HG02678 (cell line): Measurements from ENCODE around the gene CARM1.
A peak's percentile ranks its signal among the peaks of the same experiment; 100 is the strongest.
"Not testable (repeated sequence)": the region's sequence is repeated elsewhere in the genome, so short reads cannot be mapped to it uniquely, and the experiment has no call there.

Experiments
- ATAC-seq: cut with Tn5 transposase; IDR thresholded peaks from one replicate; pipeline ENCODE4 v1.9.1; 2021; ENCODE audit warnings: mild to moderate bottlenecking, moderate library complexity; ENCODE audit not compliant: unreplicated experiment

The CARM1 gene

DNA sequence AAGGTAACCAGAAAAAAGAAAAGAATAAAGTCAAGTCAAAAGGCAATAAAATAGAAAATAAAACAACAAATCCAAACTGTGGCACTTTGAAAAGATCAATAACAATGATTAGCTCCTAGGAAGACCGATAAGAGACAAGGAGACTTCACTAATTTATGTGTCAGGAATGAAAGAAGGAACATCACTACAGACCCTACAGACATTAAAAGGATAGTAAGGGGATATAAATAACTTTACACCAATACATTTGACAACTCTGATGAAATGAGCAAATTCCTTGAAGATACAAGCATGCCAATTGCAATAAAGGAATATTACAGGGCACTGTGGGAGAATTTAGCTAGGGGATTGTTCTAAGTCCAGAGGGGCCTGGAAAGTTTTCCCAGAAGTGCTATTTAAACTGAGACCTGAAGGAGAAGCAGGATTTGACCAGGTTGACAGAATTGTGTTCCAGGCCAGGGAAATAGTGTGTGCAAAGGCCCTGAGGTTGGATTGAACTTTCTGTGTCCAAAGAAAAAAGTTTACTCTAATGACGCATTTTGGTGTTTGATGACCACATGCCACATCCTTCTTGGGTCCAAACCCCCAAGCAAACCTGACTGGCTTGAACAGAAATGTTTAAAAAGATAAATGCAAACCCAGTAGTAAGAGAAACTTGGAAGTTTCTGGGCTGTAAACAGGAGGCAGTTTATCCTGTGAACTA lies 24.7 kb upstream of the CARM1 start:
- ATAC-seq = no peak

DNA sequence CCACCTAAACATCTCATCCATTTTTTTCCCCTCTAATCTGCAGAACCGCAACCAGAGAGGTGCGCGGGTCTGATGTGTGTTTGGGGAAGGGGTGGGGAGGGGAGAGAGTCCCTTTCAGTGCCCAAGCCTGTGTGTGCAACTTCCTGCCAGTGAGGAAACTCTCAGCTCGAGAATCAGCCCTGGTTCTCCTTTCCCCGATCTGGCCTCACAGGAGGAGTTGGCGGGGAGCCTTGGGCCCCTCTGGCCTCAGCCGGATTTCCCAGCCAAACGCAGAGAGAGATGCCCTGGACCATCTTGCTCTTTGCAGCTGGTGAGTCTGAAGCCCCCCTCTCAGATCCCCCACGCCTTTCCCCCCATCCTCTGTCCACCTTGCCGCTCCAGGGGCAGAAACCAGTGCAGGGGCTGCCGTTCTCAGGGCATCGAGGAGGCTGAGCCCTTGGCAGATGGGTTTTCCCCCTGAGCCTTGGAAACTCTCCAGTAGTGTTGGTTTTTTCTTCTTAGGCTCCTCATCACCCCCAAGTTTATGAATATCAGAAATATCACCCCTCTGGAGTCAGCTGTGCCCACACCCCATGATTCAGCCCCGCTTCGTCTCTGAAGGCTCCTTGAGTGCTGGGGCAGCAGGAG lies 23.0 kb upstream of the CARM1 start, which contains the start of gene C19orf38:
TSS of gene C19orf38 (plus strand) at position 186 of the 627 bp plus-strand sequence. CDS start at position 280, 94 bp downstream.
- ATAC-seq = no peak

DNA sequence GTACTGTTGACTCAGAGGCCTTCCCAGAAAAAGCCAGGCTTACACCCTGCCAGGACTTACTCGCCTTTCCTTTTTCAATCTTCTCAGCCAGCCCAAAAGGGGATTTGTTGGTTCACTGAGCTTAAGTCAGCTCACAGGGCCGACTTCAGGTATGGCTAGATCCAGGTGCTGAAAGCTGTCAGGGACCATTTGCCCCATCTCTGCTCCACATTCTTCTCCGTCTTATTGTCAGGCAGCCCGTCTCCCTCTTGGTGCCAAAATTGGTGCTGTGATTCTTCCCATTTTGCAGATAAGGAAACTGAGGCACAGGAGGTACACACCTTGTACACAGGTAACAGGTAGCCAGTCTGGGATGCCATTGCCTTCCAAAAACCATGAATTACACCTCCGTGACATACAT lies 20.7 kb upstream of the CARM1 start:
- no peak for ATAC-seq

DNA sequence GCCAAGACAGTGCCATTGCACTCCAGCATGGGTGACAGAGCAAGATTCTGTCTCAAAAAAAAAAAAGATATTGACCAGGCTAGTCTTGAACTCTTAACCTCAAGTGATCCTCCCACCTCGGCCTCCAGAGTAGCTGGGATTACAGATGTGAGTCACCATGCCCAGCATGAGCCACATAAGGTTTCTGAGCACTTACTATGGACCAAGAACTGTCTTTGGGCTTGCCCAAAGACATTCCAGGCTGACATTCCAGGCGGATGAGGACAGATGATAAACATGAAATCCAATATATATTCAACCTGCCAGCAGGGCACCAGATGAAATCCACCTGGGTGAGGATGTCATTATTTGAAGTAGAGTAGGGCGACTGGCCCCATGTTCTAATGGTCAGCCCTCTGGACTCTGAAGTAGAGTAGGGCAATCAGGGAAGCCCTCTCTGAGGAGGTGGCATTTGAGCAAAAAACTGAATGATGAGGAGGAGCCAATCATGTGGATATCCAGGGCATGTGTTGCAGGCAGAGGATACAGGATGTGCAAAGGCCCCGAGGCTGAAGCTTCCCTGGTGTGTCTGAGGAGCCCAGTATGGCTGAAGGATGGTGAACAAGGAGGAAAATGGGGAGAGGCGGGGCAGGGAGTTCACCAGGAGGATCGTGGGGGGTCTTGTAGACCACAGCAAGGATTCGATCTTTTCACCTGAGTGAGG lies 19.1 kb upstream of the CARM1 start:
- ATAC-seq = no peak

DNA sequence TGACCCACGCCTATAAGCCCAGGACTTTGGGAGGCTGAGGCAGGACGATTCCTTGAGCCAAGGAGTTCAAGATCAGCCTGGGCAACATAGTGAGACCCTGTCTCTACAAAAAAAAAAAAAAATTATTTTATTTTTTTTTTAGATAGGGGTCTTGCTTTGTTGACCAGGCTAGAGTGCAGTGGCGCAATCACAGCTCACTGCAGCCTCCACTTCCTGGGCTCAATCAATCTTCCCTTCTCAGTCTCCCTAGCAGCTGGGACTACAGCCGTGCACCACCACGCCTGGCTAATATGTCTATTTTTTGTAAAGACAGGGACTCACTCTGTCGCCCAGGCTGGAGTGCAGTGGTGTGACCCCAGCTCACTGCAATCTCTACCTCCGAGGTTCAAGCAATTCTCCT lies 18.4 kb upstream of the CARM1 start:
- ATAC-seq = no peak

DNA sequence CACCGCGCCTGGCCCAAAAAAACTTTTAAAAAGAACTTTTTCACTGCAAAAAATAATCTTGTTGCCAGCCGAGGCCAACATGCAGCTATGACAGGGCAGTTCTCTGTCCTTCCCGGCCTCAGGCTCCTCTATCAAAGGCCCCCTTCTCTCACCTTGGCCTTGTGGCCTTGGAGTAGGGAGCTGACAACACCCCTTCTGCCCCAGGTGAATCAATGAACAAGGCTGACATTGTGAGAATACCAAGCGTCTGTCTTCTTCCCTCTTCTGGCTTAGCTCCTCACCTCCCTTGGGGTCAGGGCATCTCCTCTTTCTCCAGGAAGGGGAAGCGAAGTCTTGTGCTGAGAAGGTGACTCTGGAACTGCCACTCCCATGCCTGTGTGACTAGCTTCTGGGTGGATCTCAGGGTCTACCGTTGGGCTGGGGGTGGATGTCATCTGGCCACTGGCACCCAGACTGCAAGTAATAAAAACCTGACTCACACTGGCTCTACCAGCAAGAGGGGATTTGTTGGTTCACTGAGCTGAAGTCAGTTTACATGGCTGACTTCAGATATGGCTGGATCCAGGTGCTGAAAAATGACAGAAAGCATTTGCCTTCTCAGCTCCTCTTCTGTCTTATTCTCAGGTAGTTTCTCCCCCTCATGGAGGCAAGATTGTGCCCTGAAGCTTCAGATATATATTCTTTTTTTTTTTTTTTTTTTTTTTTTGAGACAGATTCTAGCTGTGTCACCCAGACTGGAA lies 16.8 kb upstream of the CARM1 start:
- no peak for ATAC-seq

DNA sequence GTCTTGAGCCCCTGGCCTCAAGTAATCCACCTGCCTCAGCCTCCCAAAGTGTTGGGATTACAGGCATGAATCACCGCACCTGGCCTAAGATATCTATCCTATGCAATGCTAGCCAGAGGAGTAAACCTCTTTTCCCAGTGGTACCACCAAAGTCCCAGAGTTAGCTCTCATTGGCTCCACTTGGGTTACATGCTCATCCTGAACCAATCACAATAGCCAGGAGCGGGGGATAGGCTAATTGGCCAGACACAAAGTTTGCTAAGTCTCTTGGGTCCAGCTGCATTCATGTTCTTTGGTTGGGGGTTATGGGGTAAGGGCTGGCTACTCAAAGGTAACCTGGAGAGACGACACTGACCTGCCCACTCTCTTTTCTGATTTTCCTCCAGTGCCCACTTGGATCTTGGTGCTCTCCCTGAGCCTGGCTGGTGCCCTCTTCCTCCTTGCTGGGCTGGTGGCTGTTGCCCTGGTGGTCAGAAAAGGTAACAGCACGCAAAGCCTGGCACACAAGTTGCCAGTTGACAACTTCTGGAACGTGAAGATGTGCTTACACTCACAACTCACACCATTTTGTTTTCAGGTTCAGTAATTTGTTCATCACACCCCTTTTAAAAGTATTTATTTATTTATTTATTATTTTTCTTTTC lies 15.4 kb upstream of the CARM1 start:
- ATAC-seq = no peak

DNA sequence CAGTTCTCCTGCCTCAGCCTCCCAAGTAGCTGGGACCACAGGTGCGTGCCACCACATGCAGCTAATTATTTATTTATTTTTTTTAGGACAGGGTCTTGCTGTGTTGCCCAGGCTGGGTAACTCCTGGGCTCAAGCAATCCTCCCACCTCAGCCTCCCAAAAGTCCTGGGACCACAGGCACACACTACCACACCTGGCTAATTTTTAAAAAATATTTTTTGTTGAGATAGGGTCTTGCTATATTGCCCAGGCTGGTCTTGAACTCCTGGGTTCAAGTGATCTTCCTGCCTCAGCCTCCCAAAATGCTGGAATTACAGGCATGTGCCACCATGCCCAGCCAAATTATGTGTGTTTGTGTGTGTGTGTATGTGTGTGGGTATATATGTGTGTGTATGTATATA lies 14.5 kb upstream of the CARM1 start:
- ATAC-seq = not testable (repeated sequence)

DNA sequence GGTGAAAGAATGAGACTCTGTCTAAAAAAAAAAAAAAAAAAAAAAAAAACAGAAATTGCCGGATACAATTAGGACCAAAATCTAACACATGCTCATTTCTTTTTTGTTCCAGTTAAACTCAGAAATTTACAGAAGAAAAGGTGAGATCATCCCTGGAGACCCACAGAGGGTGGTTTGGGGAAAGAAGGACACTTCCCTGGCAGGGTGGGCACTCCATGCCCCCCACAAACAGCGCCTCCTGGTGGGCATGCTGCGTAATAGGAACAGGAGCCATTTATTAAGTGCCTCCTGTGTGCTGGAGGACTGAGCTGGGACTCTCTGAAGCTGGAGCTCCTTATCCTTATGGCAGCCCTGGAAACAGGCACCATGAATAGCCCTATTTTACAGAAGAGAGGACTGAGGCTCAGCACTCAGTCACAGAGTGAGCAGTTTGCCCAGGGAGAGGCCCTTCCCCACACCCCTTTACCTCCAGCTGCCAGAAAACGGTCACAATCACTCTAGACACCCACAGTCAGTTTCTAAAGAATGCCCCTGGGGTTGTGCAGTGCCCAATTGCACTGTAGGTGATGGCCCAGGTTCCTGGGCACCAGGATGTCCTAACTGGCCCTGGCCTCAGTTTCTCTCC lies 13.0 kb upstream of the CARM1 start:
- ATAC-seq = no peak

DNA sequence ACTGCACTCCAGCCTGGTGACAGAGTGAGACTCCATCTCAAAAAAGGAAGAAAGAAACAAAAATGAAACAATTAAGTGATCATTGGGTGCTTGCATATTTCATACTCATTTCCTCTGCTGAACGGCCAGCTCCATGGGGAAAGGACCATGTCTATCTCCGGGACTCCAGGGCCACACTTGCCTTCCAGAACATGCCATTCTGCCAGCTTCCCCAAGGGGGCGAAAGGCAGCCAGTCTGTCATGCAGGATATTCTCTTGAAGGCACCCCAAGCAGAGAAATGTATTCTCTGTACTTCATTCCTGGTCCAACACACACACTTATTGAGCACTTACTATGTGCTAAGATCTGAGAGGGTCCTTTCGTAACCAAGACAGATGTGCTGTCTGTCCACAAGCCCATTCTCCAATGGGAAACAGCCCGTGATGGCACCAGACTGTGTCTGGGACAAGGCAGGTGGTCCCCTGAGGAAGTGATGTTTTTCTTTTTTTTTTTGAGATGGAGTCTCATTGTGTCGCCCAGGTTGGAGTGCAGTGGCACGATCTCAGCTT lies 10.2 kb upstream of the CARM1 start:
- ATAC-seq = no peak

DNA sequence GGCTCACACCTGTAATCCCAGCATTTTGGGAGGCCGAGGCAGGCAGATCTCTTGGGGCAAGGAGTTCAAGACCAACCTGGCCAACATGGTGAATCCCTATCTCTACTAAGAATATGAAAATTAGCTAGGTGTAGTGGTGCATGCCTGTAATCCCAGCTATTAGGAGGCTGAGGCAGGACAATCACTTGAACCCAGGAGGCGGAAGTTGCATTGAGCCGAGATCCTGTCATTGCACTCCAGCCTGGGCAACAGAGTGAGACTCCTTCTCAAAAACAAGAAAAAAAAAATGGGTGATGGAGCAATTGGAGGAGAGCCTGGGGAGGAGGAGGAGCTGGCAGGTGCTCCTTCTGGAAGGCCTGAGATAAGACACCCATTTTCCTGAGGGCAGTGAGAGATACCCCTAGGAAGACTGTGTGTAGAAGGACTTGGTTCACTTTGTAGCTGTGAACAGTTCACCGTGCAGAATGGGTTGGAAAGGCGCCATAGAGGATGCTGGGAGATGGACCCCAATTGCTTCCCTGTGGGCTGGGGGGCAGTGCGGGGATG lies 8.7 kb upstream of the CARM1 start:
- ATAC-seq = no peak

DNA sequence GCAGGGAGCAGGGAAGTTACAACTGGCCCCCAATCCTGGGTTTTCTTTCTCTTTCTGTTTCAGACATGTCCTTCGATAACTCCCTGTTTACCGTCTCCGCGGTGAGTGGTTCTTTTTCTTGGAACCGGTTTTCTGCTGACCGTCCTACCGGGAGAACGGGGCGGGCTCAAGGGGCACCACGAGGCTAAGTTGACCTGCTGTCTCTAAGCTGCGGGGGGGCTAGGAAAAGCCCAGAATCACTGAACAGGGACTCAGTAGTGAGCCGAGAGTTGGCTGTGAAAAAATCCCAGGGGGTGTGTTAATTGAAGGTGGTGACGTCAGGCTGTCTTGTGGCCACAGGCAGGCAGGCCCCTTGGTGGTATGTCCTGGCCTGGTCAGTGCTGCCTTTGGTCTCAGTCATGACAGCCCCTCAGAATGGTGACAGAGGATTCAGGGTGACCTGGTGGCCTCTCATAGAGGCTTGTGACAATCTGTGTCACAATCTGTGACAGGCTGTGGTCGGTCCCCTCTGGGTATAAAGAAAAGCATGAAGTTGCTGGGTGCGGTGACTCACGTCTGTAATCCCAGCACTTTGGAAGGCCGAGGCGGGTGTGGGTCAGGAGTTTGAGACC lies 8.1 kb upstream of the CARM1 start:
- no peak for ATAC-seq

DNA sequence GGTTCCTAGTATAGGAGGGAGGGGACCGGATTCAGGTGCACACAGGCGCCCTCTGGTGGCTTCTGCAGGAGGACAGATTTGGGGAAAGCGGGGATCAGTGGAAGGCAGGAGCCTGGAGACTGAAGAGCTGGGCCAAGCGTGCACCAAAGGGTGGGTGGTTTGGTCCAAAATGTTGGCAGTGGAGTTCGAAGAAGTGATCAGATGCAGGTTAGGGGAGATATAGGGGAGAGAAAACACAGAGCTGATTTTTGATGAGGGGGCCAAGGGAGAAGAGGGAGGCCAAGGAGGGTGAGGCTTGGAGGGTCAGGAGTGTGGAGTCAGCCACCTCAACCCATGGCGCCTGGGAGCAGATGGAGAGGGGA lies 6.8 kb upstream of the CARM1 start:
- no peak for ATAC-seq

DNA sequence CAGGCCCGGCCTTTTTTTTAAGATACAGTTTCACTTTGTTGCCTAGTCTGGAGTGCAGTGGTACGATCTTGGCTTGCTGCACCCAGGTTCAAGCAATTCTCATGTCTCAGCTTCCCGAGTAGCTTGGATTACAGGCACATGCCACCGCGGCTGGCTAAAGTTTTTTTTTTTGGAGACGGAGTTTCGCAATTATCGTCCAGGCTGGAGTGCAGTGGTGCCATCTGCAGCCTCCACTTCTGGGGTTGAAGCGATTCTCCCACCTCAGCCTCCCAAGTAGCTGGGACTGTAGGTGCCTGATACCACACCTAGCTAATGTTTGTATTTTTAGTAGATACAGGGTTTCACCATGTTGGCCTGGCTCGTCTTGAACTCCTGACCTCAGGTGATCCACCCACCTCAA lies 4.9 kb upstream of the CARM1 start:
- ATAC-seq = no peak

DNA sequence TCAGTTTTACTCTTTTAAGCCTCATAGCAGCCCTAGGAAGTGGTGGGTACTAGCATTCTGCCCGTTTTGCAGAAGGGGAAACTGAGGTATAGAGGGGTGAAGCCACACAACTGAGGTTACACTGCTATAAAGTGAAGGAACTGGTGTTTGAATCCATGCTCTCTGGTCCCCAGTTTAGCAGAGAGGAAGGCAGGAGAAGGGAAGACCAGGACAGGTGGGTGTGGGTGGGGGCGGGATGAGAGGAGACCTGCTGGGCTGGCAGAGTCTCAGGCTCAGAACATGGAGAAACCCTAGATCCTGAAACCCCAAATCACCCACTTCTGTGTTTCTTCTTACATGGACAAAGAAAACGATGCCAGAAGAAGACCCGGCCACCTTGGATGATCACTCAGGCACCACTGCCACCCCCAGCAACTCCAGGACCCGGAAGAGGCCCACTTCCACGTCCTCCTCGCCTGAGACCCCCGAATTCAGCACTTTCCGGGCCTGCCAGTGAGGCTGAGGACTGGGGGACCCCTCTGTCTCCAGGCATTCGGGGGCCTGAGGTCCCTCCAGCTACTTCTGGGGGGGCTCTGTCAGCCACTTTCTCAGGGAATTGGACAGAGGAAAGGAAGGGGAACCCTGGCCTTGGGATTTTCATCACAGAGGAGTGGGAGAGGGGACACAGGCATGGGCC lies 2.3 kb upstream of the CARM1 start:
- no peak for ATAC-seq

DNA sequence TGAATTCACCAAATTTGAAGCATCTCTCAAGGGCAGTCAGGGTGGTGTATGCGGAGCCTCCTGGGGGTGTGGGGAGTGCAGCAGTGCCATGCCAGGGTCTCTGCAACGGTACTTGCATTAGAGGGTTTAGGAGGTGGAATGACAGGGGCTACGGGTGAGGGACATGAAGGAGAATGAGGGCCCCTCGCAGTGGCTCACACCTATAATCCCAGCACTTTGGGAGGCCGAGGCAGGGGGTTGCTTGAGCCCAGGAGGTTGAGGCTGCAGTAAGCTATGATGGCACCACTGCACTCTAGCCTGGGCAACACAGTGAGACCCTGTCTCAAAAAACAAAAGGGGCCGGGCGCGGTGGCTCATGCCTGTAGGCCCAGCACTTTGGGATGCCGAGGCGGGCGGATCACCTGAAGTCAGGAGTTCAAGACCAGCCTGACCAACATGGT lies 1.5 kb upstream of the CARM1 start:
- ATAC-seq = not testable (repeated sequence)

DNA sequence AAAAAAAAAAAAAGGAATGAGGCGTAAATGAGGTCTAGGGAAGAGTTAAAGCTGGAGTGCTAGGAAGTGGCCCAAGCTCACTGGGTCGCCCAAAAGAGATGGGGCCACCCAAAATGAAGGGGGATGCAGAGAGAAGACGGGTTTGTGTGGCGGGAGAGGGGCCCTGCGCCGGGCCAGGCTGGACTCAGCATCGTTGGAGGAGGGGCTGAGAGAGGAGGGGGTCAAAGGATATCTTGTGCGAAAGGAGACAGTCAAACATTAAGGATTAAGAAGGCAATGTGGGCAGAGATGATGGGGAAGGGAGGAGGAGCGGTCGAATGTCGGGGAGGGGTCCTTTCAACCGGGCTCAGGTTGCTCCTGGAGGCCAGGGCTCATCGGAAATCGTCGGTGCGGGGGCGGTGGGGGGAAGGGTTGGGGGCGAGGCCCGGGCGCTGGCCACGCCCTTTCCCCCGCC lies 825 bp upstream of the CARM1 start:
- no peak for ATAC-seq

DNA sequence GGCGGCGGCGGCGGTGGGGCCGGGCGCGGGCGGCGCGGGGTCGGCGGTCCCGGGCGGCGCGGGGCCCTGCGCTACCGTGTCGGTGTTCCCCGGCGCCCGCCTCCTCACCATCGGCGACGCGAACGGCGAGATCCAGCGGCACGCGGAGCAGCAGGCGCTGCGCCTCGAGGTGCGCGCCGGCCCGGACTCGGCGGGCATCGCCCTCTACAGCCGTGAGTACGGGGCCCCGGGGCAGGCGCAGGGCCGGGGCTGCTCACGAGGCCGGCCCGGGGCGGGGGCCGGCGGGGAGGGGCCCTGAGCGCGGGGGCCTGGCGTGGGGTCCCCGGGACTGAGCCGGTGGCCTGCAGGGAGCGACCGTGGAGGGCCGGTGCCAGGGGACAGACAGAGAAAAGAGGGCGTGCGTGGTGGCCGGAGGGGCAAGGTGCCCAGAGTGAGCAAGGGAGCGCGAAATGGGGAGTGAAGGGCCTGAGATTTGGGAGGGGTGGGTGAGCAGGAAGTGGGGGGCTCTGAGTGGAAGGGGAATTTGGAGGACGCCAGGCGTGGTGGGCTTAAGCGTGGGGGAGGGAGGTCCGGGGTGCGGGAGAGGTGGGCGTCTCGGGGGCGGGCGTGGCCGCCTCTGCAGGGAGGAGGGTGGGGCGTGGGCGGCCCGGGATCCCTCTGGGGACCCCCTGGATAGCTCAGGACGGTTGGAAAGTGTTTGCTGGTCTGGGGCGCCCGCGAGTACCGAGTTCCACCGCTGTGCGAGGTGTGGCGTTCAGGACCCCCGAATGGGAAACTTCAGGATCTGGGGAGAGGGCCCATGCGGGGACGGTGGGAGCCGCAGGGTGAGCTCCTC lies 575 bp downstream of the CARM1 start:
- ATAC-seq = peak; percentile 1
